GM18868 (cell line): Measurements from ENCODE around the gene GPR25.
"Not testable (repeated sequence)": the region's sequence is repeated elsewhere in the genome, so short reads cannot be mapped to it uniquely, and the experiment has no call there.

Experiments used
- ATAC-seq: cut with Tn5 transposase; IDR thresholded peaks from one replicate; pipeline ENCODE4 v1.9.1; 2021; ENCODE audit warnings: mild to moderate bottlenecking, moderate library complexity; ENCODE audit not compliant: unreplicated experiment

Gene GPR25

GRCh38 chr1:200911361-200911760, 38.6 kb downstream of the GPR25 start:
- ATAC-seq, result no peak

- ATAC-seq, result not testable (repeated sequence)
Measured at GRCh38 chr1:200911936-200912335, 39.2 kb downstream of the GPR25 start.

- no peak for ATAC-seq
Measured at GRCh38 chr1:200912737-200913407, 40.1 kb downstream of the GPR25 start.

GRCh38 chr1:200916152-200916551, 43.4 kb downstream of the GPR25 start:
- ATAC-seq, result no peak

GRCh38 chr1:200916681-200917080, 43.9 kb downstream of the GPR25 start:
- no peak for ATAC-seq

GRCh38 chr1:200917291-200917817, 44.6 kb downstream of the GPR25 start:
- ATAC-seq, result no peak

GRCh38 chr1:200918006-200918405, 45.2 kb downstream of the GPR25 start:
- ATAC-seq, result no peak

GRCh38 chr1:200919386-200919785, 46.6 kb downstream of the GPR25 start:
- no peak for ATAC-seq

- ATAC-seq, result no peak
Measured at GRCh38 chr1:200921571-200922110, 48.9 kb downstream of the GPR25 start.

GRCh38 chr1:200922406-200922805, 49.6 kb downstream of the GPR25 start:
- no peak for ATAC-seq

- ATAC-seq, result no peak
Measured at GRCh38 chr1:200923601-200924000, 50.8 kb downstream of the GPR25 start.
